GM12864 (cell line): ENCODE results near the gene PLVAP.

Experiments used
- DNase-seq: peaks from one replicate; pipeline ENCODE4 v3.0.0-alpha.2; 2011; ENCODE audit warnings: low read depth
- H3K4me3 ChIP-seq: 2 replicates; pipeline ENCODE4 v1.5.1; 2011; ENCODE audit warnings: mild to moderate bottlenecking, low read depth, low read length, control low read depth
- CTCF ChIP-seq: IDR thresholded peaks from 2 replicates; pipeline ENCODE4 v1.5.1; 2011; ENCODE audit warnings: low read depth, mild to moderate bottlenecking, moderate library complexity, low read length, control low read depth, inconsistent platforms; ENCODE audit errors: missing control alignments

PLVAP gene

DNA sequence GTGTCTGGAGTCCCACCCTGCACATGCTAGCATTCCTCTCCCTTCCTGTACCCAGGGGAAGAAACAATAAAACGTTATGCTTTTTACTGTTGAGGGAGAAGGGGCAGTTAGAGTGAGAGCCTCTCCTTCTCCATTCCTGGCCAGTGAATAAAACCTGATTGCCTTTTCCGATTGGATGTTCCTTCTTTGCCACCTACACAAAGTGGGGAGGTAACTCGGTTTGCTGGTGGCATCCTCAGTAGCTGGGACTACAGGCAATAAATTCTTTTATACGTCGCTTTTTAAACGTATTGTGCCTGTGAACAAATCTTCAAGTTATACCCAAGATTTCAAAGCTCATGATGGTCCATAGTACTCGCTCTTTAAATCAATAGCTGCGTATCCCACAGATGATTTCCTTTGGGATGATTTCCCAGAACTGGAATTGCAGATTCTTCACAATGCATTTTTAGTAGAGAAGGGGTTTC lies 42.0 kb upstream of the PLVAP start:
- TF ChIP-seq CTCF: no peak
- no peak for DNase-seq

GRCh38 chr19:17418710-17419109 lies 41.6 kb upstream of the PLVAP start:
- no peak for TF ChIP-seq CTCF
- peak overlapping the region; percentile 84; the same call in 1 of the 2 replicates for H3K4me3 ChIP-seq
- no peak for DNase-seq

More for the DNA sequence above, 42.0 kb upstream of the PLVAP start:
- peak overlapping the region; percentile 84 for H3K4me3 ChIP-seq

GRCh38 chr19:17415121-17415520 lies 38.0 kb upstream of the PLVAP start:
- DNase-seq: no peak
- H3K4me3 ChIP-seq: no peak overlapping the region
- no peak for TF ChIP-seq CTCF

DNA sequence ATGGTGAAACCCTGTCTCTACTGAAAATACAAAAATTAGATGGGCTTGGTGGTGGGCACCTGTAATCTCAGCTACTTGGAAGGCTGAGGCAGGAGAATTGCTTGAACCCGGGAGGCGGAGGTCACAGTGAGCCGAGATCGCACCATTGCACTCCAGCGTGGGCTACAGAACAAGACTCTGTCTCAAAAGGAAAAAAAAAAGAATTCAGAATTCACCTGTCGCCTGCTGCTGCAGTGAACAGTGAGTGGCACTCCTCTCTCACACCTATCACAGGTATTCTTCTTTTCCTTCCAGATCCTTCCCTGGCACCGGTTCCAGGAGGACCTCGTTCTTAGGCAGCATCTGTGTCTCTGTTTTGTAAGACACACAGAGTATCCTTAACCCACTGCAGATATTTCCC lies 37.0 kb upstream of the PLVAP start:
- TF ChIP-seq CTCF: no peak
- no peak overlapping the region for H3K4me3 ChIP-seq
- DNase-seq: no peak

DNA sequence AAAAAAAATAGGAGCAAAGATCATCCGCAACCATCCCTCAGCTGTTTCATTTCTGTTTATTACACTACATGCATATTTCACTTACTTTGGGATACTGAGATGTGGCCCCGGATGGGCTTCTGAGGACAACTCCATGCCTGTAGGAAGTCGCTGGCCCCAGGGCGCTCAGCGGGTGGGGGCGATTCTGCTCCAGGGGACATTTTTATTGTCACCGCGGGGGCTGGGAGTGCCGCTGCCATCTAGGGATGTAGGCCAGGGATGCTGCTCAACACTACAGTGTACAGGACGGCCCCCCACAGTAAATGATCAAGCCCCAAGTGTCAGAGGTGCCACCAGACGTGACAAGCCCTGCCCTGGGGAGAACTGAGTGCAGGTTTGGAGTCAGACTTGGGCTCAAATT lies 34.7 kb upstream of the PLVAP start:
- no peak for TF ChIP-seq CTCF
- DNase-seq: no peak
- H3K4me3 ChIP-seq: no peak overlapping the region

DNA sequence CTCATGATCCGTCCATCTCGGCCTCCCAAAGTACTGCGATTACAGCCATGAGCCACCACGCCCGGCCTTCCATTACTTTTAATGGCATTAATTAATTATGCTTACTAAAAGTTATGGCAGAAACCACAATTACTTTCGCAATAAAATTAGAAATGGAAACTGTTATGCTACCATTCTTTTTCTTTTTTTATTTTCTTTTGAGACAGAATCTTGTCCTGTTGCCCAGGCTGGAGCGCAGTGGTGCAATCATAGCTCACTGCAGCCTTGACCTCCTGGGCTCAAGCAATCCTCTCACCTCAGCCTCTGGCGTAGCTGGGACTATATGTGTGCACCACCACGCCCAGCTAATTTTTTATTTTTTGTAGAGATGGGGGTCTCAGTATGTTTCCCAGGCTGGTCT lies 32.8 kb upstream of the PLVAP start:
- no peak for TF ChIP-seq CTCF
- no peak overlapping the region for H3K4me3 ChIP-seq
- DNase-seq: no peak

- peak overlapping the region; percentile 75 for H3K4me3 ChIP-seq
- DNase-seq: no peak
- no peak for TF ChIP-seq CTCF
Measured at GRCh38 chr19:17406887-17407196, 29.7 kb upstream of the PLVAP start.
